Cardiac ventricle fibroblast (primary cell): ENCODE measurements around the gene DENND1C. TPM values are rescaled to one million over a fixed set of nuclear protein-coding genes. Genes with fewer than 3 reads are reported as not detected.

Experiments used
- total RNA-seq: library from RNA; depleted of rRNA; stranded (reverse); fragments of >200 nt; gene quantifications from 2 replicates; pipeline ENCODE4 v1.2.3, GENCODE V29; 2015

DENND1C gene, protein sequence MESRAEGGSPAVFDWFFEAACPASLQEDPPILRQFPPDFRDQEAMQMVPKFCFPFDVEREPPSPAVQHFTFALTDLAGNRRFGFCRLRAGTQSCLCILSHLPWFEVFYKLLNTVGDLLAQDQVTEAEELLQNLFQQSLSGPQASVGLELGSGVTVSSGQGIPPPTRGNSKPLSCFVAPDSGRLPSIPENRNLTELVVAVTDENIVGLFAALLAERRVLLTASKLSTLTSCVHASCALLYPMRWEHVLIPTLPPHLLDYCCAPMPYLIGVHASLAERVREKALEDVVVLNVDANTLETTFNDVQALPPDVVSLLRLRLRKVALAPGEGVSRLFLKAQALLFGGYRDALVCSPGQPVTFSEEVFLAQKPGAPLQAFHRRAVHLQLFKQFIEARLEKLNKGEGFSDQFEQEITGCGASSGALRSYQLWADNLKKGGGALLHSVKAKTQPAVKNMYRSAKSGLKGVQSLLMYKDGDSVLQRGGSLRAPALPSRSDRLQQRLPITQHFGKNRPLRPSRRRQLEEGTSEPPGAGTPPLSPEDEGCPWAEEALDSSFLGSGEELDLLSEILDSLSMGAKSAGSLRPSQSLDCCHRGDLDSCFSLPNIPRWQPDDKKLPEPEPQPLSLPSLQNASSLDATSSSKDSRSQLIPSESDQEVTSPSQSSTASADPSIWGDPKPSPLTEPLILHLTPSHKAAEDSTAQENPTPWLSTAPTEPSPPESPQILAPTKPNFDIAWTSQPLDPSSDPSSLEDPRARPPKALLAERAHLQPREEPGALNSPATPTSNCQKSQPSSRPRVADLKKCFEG
- not detected in 2 replicates for total RNA-seq

DNA sequence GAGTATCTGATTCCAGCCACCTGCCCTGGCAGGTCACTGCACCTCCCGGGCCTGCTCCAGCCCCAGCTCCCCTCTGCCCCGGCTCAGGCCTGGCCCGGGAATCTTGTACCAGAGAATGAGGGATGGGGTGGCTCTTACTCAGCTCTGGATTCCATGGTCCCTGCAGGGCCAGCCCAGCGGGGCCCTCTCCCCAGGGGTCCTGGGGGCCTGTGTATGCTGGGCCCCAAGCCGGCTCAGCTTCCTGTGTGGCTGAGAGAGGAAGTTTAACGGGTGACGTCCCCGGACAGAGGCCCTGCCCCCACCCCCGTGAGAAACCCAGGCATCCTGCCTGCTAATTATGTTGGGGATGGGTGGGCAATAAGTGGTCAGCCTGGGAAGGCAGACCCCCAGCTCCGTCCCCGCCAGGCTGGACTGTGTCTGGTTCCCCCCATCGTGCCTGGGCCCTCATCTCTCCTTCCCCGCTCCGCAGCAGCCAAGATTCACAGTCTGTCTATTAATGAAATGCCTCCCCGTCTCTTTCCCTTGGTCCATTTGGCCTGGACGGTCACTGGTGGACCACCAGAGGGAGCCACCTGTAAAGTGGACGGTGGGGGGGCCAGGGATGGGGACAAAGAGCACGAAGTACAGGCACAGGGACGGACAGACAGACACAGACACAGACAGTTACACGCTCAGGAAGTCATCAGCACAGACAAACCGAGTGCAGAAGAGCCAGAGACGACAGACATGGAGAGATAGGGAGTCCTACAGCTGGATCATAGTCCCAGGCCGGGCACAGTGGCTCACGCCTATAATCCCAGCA, at the start of gene DENND1C:
Gene DENND1C, minus strand, starts transcription at position 247 of the 802 bp plus-strand sequence. Its CDS starts 92 bp downstream, at position 155.

DNA sequence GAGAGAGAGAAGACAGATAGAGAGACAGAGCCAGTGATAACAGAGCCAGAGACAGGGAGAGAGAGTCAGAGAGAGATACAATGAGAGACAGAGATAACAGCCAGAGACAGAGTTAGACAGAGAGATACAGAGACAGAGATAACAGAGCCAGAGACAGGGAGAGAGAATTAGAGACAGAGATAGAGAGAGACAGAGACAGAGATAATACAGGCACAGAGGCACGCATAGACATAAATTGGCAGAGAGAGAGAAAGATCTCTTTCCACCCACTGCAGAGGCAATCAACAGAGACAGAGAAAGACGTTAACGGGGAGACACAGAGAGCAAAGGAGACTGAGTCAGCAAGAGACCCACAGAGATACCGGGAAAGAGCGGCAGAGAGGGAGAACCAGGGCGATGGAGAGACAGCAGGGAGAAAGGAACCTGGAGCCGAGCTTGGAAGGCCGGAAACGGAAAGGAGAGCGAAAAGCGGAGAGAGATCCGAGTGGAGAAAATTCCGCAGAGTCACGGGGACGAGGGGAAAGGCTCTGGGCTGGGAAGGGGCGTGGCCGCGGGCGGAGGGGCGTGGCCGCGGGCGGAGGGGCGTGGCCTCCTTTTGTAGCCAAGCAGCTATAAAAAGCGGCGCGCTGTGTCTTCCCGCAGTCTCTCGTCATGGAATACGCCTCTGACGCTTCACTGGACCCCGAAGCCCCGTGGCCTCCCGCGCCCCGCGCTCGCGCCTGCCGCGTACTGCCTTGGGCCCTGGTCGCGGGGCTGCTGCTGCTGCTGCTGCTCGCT, 49.0 kb upstream of the DENND1C start, which contains the start of gene TNFSF9:
Gene TNFSF9, plus strand, starts transcription at position 641 of the 777 bp plus-strand sequence. Its CDS starts 11 bp downstream, at position 652.

DNA sequence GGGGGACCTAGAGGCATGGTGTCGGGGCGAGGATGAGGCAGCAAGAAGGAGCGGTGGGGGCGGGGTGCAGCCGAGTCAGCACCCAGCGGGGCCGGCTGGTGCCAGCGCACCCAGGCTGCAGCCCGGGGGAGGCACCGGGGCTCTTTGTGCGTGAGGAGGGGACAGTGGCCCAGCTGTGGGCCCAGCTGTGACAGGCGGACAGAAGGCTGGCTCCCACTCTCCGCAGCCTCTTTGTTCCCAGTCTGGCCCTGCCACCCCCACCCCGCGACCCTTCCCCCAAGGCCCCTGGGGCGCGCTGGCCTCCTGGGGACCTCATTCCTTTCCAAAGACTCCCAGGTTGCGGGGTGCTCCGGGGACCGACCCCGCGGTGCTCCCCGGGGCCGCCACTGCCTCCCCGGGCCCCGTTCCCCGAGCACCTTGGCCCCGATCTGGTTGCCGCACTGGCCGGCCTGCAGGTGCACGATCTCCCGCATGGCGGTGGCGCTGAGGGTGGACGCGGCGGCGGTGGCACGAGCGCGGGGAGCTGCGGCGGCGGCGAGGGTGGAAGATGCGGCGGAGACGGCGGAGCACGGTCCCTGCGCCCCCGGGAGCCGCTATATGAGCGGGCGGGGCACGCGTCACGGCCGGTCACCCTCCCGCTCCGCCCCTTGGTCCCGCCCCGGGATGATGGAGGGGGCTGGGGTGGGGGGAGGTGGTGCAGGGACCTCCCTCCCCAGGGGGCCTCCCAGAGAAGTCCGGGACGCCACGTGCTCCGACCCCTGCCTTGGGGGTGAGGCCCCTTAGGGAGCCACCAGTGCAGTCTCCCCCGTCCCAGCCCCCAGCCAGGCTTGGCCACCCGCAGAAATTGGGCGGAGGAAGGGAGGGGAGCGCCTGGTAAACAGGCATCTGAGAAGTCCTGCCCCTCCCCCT, 20.4 kb upstream of the DENND1C start, which contains the start of gene TUBB4A:
Gene TUBB4A, minus strand, starts transcription at position 570 of the 909 bp plus-strand sequence. Its CDS starts 97 bp downstream, at position 473.

DNA sequence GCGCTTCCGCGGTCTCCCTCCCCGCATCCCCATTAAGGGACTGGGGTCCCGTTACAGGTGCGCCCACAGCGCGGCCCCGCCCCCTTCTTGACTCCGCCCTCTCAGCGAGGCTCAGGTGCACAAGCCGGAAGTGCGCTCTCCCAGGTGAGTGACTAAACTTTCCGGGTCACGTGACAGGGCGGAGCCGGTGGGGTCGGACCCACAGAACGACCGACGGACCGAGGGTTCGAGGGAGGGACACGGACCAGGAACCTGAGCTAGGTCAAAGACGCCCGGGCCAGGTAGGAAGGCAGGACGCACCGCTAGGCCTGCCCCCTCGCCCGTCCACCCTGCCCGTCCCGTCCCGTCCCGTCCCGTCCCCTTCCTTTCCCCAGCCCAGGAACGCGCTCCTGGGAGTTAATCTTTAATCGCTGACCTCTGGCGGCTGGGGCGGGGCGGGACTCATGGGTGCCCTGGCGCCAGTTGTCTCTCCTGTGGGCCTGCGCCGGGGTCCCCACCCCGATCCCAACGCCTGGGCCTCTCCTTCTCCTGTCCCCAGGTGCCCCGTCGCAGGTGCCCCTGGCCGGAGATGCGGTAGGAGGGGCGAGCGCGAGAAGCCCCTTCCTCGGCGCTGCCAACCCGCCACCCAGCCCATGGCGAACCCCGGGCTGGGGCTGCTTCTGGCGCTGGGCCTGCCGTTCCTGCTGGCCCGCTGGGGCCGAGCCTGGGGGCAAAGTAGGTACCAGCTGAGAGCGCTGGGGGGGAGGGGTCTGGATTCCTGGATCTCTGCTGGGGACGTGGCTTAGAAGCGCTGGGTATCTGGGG, 17.3 kb downstream of the DENND1C start, which contains the start of gene CRB3:
Gene CRB3, plus strand, starts transcription at position 202 of the 804 bp plus-strand sequence. Its CDS starts 431 bp downstream, at position 633.

DNA sequence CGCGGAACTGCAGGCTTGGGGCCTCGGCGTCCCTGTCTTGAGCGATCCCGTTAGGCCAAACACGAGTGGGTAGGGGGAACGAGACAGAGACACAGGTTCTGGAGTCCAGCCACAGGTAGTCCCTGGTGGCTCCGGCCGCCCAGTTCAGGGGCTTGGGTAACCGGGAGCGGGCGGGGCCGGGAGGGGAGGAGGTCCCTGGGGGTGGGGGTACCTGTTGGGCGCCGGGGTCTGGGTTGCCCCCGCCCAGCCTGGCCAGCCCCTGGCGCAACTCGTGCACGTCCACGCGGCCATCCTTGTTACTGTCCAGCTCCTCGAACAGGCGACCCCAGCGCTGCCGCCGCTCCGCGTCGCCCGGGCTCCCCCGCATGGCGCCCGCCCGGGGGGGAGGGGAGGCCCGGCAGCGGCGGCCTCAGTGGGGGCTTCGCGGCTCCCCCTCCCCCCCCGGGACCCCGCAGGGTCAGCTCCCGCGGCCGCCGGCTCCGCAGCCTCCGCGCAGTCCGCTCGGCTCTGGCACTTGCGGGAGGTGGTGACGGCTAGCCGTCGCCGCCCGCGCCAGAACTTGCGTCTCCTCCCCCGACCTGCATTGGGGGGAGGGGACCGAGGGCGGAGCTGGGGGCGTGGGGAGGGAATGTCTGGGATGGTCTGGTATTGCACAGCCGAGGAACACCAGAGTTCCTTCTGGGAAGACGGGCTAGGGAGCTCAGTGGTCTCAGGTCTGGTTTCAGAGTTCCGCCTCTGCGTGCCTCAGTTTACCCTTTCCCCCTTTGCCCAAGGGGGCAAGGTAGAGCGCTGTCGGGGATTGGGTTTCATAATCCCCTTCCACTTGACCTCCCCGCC, 22.1 kb downstream of the DENND1C start, which contains the start of gene SLC25A23:
Gene SLC25A23, minus strand, starts transcription at position 531 of the 837 bp plus-strand sequence. Its CDS starts 164 bp downstream, at position 367.

DNA sequence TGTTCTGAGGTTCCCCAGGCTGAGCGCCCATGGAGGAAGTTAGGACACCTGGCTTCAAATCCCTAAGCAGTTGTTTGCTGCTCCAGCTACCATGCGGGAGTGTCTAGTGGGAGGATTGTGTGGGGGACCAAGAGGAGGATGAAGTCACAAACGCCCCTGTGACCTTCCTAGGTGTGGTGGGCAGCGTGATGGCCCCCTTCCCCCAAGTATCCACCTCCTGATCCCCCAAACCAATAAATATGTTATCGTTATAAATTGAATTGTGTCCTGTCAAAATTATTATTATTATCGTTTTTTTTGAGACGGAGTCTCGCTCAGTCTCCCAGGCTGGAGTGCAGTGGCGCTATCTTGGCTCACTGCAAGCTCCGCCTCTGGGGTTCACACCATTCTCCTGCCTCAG, 47.9 kb downstream of the DENND1C start, which contains the start of gene SLC25A41:
Gene SLC25A41, minus strand, starts transcription at position 101 of the 400 bp plus-strand sequence. Its CDS starts 70 bp downstream, at position 31.

DNA sequence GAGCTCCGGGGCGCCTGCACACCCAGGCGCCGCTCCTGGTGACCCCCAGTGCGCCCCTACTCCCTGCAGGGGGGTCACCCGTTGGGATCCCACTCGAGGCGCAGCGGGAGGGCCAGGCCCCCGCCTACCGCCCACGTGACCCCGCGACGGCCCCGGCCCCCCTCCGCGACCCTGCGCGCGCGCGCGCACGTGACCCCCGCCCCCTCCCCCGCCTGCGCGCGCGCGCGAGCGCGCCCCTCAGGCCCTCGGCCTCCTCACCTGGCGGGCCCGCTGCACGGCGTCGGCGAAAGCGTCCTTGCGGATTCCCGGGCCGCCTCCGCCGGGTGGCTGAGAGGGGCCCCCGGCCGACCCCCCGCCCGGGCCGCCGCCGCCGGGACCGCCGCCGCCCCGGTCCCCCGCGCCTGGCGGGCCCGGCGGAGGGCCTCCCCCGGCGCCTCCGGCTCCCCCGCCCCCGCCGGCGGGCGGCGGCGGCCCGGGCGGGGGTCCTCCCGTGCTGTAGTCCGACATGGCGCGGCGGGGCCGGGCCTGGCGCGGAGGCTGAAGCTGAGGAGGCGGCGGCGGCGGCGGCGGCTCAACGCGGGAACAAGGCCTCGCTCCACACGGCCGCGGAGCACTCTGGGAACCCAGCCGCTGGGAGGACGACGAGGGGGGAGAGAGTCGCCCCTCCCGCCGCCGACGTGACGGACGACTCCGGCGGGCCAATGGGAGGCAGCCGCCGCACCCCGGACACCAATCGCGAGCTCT, 57.2 kb downstream of the DENND1C start, which contains the start of gene KHSRP:
Gene KHSRP, minus strand, starts transcription at position 617 of the 744 bp plus-strand sequence. Its CDS starts 110 bp downstream, at position 507.

Other genes starting within 250 kb of the DENND1C start
- 26.5 and 26.7 TPM in 2 replicates for gene MLLT1, start 201.8 kb downstream of the DENND1C start, total RNA-seq
- not detected in 2 replicates for gene ACER1, start 148.2 kb downstream of the DENND1C start, total RNA-seq
- 60.2 and 69.9 TPM in 2 replicates for gene CLPP, start 120.3 kb downstream of the DENND1C start, total RNA-seq
- gene ALKBH7, start 109.0 kb downstream of the DENND1C start, total RNA-seq = 54.0 and 61.2 TPM in 2 replicates
- gene PSPN, start 105.9 kb downstream of the DENND1C start, total RNA-seq = 0.87 and 2.4 TPM in 2 replicates
- gene GTF2F1, start 88.6 kb downstream of the DENND1C start, total RNA-seq = 50.8 and 57.8 TPM in 2 replicates
- gene KHSRP, start 57.0 kb downstream of the DENND1C start, total RNA-seq = 149 and 168 TPM in 2 replicates
- not detected in 2 replicates for gene SLC25A41, start 48.0 kb downstream of the DENND1C start, total RNA-seq
- 28.9 and 48.6 TPM in 2 replicates for gene SLC25A23, start 22.0 kb downstream of the DENND1C start, total RNA-seq
- gene CRB3, start 17.5 kb downstream of the DENND1C start, total RNA-seq = not detected in 2 replicates
- not detected in 2 replicates for gene TUBB4A, start 20.5 kb upstream of the DENND1C start, total RNA-seq
- gene TNFSF9, start 49.2 kb upstream of the DENND1C start, total RNA-seq = 0.20 and 1.1 TPM in 2 replicates
- not detected in 2 replicates for gene CD70, start 109.4 kb upstream of the DENND1C start, total RNA-seq
- 0.12 TPM in 1 of 2 replicates, not detected in the other for gene TNFSF14, start 188.4 kb upstream of the DENND1C start, total RNA-seq
- 1,308 and 1,917 TPM in 2 replicates for gene C3, start 238.9 kb upstream of the DENND1C start, total RNA-seq